HG03342 (cell line): ENCODE data around the gene NKAIN1.
"Not testable (repeated sequence)": the region's sequence is repeated elsewhere in the genome, so short reads cannot be mapped to it uniquely, and the experiment has no call there.

Source experiments
- ATAC-seq: cut with Tn5 transposase; IDR thresholded peaks from one replicate; pipeline ENCODE4 v1.9.1; 2021; ENCODE audit warnings: mild to moderate bottlenecking, moderate library complexity; ENCODE audit not compliant: unreplicated experiment

Gene NKAIN1

GRCh38 chr1:31198600-31198999, 41.1 kb downstream of the NKAIN1 start:
- ATAC-seq = no peak

- no peak for ATAC-seq
Observed at GRCh38 chr1:31198150-31198549, 41.5 kb downstream of the NKAIN1 start.

DNA sequence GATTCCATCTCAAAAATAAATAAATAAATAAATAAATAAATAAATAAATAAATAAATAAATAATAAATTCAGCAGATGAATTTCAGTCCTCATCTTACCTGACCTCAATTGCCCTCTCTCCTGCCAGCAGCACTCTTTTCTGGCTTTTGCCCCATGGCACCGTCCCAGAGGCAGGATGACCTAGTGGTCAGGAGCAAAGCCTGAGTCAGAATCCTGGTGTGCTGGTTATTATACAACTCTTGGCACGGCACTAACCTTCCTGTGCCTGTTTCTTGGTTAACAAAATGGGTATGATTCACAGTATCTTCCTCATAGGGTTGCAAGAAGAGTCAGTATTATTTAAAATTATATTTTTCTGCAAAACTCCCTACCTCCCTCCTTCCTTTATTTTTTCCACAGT, 43.0 kb downstream of the NKAIN1 start:
- no peak for ATAC-seq

GRCh38 chr1:31195267-31195666, 44.4 kb downstream of the NKAIN1 start:
- ATAC-seq = not testable (repeated sequence)

- no peak for ATAC-seq
Observed at GRCh38 chr1:31193729-31194128, 46.0 kb downstream of the NKAIN1 start.

DNA sequence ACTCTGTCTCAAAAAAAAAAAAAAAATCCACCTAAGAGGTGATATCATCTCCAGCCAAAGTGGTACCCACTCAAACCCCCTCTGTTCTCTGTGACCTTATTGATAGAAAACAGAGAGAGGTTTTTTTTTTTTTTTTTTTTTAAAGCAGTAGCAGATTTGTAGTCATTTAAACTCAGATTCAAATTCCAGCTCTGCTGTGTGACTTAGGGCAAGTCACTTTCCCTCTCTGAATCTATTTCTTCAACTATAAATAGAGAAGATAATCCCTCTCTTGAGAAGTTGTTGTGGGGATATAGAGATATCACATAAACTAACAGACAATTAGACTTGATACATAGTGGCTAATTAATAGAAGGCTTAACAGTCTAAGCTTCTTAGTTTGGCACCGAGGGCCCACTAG, 48.4 kb downstream of the NKAIN1 start:
- no peak for ATAC-seq

- no peak for ATAC-seq
Observed at GRCh38 chr1:31189696-31190674, 49.7 kb downstream of the NKAIN1 start.

GRCh38 chr1:31183927-31184554, 55.6 kb downstream of the NKAIN1 start:
- no peak for ATAC-seq

DNA sequence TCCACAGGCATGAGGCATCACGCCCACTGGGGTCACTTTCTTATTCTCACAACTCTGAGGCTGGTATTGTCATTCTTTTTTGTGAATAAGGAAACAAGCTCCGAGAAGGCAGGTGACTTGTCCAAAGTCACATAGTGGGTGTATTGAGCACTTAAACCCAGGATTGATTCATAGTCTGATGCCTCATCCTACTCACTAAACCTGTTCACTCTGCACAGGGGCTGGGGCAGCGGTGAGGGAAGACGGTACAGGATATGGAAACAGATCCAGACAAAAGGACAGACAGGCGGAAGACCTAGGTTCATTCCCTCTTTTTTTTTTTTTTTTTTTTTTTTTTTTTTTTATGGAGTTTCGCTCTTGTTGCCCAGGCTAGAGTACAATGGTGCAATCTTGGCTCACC, 56.6 kb downstream of the NKAIN1 start:
- ATAC-seq = no peak

DNA sequence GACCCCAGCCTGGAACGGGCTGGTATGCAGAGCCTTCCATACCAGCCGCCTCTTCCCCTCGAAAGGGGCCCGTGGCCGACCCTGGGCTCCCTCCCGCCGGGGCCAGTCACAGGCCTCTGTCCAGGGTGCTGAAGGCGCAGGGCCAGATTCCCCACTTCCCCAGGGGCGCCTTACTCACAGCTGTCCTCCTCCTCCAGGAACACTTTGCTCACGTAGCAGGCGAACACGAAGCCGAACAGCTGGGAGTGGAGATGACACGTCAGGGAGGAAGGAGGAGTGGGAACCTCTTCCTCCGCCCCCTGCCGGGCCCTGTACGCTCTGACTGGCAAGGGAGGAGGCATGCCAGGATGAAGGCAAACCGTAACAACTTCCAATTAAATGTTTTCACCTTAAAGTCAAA, 57.3 kb downstream of the NKAIN1 start:
- no peak for ATAC-seq

DNA sequence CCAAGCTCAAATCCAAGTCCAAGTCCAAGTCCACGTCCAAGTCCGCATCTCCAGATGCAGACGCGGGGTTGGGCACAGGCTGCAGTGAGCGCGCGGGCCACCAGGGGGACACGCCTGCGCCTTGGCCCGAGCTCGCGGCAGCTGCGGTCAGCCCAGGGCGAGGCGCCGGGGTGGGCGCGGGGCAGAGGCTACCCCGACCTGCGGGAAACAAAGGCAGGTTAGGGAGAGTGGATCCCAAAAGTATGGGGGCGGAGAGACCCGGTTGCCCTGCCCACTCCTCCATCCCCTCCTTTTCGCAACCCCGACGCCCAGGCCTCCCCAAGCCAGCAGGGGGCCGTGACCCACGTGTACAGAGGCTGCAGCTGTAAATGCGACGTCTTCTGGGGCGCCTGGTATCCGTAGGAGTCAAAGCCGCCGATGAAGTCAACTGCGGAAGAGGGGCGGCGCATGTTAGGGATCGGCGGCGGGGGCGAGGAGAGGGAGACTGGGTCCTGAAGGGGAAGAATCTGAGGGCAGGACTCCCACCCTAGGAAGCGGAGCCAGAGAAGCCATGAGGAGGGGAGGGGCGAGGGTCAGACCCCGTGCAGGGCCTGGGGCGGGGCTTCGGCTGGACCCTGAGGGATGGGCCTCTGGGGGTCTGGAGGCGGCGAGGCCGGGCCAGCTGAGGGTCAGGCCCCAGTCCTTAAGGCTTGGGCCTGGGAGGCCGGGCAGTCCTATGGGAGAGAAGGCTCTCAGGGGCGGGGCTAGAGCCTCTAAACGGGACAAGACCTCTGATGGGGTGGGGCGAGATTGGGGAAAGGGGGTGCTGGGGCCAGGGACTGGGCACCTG, 58.0 kb downstream of the NKAIN1 start:
- no peak for ATAC-seq

DNA sequence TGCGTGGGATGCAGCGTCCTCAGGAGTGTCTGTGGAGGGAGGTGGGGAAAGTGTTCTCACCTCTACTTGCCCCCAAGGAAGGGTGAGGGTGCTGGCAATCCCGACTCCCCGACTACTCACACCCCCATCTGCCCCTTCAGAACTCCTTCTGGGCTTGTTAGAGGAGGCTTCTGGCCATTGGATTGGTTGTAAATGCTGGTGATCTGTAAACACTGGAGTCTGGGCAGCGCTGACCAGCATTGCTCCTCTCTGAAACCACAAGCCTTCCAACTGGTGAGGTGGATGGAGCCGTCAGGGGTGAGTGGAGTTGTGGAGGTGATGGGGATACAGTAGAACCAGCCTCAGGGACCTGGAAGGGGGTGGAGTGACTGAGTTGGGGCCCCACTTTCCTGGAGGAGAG, 59.3 kb downstream of the NKAIN1 start:
- ATAC-seq = no peak

DNA sequence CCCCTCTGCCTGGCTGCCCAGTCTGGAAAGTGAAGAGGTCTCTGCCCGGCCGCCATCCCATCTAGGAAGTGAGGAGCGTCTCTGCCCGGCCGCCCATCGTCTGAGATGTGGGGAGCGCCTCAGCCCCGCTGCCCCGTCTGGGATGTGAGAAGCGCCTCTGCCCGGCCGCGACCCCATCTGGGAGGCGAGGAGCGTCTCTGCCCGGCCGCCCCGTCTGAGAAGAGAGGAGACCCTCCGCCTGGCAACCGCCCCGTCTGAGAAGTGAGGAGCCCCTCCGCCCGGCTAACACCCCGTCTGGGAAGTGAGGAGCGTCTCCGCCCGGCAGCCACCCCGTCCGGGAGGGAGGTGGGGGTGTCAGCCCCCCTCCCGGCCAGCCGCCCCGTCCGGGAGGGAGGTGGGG, 63.4 kb downstream of the NKAIN1 start:
- not testable (repeated sequence) for ATAC-seq

DNA sequence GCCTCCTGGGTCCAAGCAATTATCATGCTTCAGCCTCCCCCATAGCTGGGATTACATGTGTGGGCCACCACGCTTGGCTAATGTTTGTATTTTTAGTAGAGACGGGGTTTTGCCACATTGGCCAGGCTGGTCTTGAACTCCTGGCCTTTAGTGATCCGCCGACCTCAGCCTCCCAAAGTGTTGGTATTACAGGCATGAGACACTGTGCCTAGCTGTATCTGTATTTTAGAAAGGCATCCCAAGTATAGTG, 69.3 kb downstream of the NKAIN1 start:
- ATAC-seq = no peak

DNA sequence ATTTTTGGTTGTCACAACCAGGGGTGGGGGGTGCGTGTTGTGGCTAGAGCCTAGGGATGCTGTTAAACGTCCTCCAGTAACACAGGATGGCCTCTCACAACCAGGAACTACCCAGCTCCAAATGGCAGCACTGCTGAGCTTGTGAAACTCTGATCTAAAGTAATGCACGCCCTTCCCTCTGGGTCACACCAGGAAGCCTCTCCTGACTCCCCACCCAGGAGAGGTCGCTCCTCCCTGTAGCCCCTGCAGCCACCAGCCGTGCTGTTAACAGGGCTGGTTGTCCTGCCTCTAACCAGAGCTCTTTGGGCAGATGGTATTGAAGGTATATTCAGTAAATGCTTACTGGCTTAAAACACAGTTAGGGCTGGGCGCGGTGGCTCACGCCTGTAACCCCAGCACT, 73.2 kb downstream of the NKAIN1 start:
- ATAC-seq = no peak

GRCh38 chr1:31164291-31164690, 75.4 kb downstream of the NKAIN1 start:
- ATAC-seq = no peak

- no peak for ATAC-seq
Observed at GRCh38 chr1:31163866-31164265, 75.8 kb downstream of the NKAIN1 start.

- no peak for ATAC-seq
Observed at GRCh38 chr1:31161571-31161970, 78.1 kb downstream of the NKAIN1 start.

- ATAC-seq = no peak
Observed at GRCh38 chr1:31159869-31160611, 79.6 kb downstream of the NKAIN1 start.

GRCh38 chr1:31159323-31159722, 80.4 kb downstream of the NKAIN1 start:
- ATAC-seq = no peak

GRCh38 chr1:31155216-31155806, 84.4 kb downstream of the NKAIN1 start:
- peak; percentile 80 for ATAC-seq
